Type B pancreatic cell (in vitro differentiated cells): ENCODE data around the gene ZKSCAN4. TPM values are rescaled to one million over a fixed set of nuclear protein-coding genes. Genes with fewer than 3 reads are reported as not detected.

Source experiments
- DNase-seq: peaks from one replicate; pipeline ENCODE4 v3.0.0; 2021; ENCODE audit warnings: mixed read lengths; ENCODE audit not compliant: unreplicated experiment; ENCODE audit errors: extremely low spot score
- H3K27ac Mint-ChIP-seq: 2 replicates; pipeline ENCODE4 v1.8.0; 2021; ENCODE audit warnings: mild to moderate bottlenecking, mixed read lengths
- H3K27me3 Mint-ChIP-seq: 2 replicates; pipeline ENCODE4 v1.8.0; 2021; ENCODE audit warnings: mixed read lengths
- H3K36me3 Mint-ChIP-seq: 2 replicates; pipeline ENCODE4 v1.8.0; 2021; ENCODE audit warnings: mixed read lengths
- H3K4me1 Mint-ChIP-seq: one replicate; pipeline ENCODE4 v1.8.0; 2021; ENCODE audit warnings: mixed read lengths; ENCODE audit not compliant: unreplicated experiment
- H3K4me3 Mint-ChIP-seq: 2 replicates; pipeline ENCODE4 v1.8.0; 2021; ENCODE audit warnings: mild to moderate bottlenecking, mixed read lengths
- H3K9me3 Mint-ChIP-seq: 2 replicates; pipeline ENCODE4 v1.8.0; 2021; ENCODE audit warnings: mixed read lengths
- CTCF ChIP-seq: fragments of 200-600 bp; sonication (generic); conservative IDR thresholded peaks from 2 replicates; pipeline ENCODE4 v1.5.0; 2021; ENCODE audit warnings: antibody characterized with exemption, mild to moderate bottlenecking
- total RNA-seq: library from RNA; stranded (reverse); gene quantifications from 2 replicates; pipeline ENCODE4 v1.2.1, GENCODE V29; 2021; ENCODE audit warnings: low replicate concordance

The ZKSCAN4 gene
- total RNA-seq, 1 donor from 2014 or later, result 7.8 TPM

- Mint-ChIP-seq H3K36me3 (no peaks in the 10 kb centered on the region), H3K27ac (no peak overlapping the region), H3K4me3 (peak overlapping the region; percentile 37), H3K27me3 (peaks cover 62% of the 10 kb centered on the region), H3K4me1 (no peaks in the 10 kb centered on the region), H3K9me3 (no peaks in the 10 kb centered on the region)
- TF ChIP-seq CTCF, result no peak
- DNase-seq, result no peak
Observed at GRCh38 chr6:28220257-28221133, 31.6 kb downstream of the ZKSCAN4 start.

- H3K4me1 Mint-ChIP-seq, result no peaks in the 10 kb centered on the region
- H3K9me3 Mint-ChIP-seq, result no peaks in the 10 kb centered on the region
- no peak for TF ChIP-seq CTCF
- peaks cover 80% of the 10 kb centered on the region for H3K27me3 Mint-ChIP-seq
- H3K36me3 Mint-ChIP-seq, result no peaks in the 10 kb centered on the region
- no peak for DNase-seq
- H3K27ac Mint-ChIP-seq, result no peak overlapping the region
- H3K4me3 Mint-ChIP-seq, result peak overlapping the region; percentile 91
Observed at GRCh38 chr6:28218312-28219248, 33.5 kb downstream of the ZKSCAN4 start.

GRCh38 chr6:28217890-28218289 is 34.2 kb downstream of the ZKSCAN4 start:
- DNase-seq, result no peak
- Mint-ChIP-seq H3K27ac (no peak overlapping the region), H3K36me3 (no peaks in the 10 kb centered on the region), H3K9me3 (no peaks in the 10 kb centered on the region), H3K27me3 (peaks cover 80% of the 10 kb centered on the region), H3K4me3 (peak overlapping the region; percentile 91), H3K4me1 (no peaks in the 10 kb centered on the region)
- no peak for TF ChIP-seq CTCF

- peaks cover 5% of the 10 kb centered on the region for H3K4me1 Mint-ChIP-seq
- H3K9me3 Mint-ChIP-seq, result no peaks in the 10 kb centered on the region
- no peak for TF ChIP-seq CTCF
- H3K27me3 Mint-ChIP-seq, result peaks cover 85% of the 10 kb centered on the region
- no peak overlapping the region for H3K27ac Mint-ChIP-seq
- no peaks in the 10 kb centered on the region for H3K36me3 Mint-ChIP-seq
- DNase-seq, result no peak
- H3K4me3 Mint-ChIP-seq, result no peak overlapping the region
Observed at GRCh38 chr6:28215425-28215824, 36.6 kb downstream of the ZKSCAN4 start.

- Mint-ChIP-seq H3K4me3 (peak overlapping the region; percentile 87), H3K27me3 (peaks cover 92% of the 10 kb centered on the region), H3K27ac (peak overlapping the region; percentile 81), H3K9me3 (no peaks in the 10 kb centered on the region), H3K36me3 (no peaks in the 10 kb centered on the region), H3K4me1 (peaks cover 9% of the 10 kb centered on the region)
- no peak for DNase-seq
- TF ChIP-seq CTCF, result no peak
Observed at GRCh38 chr6:28213213-28213523, 38.9 kb downstream of the ZKSCAN4 start.
